ENCODE measurements around the gene NAV2.
A peak's percentile ranks its signal among the peaks of the same experiment; 100 is the strongest.

The NAV2 gene

DNA sequence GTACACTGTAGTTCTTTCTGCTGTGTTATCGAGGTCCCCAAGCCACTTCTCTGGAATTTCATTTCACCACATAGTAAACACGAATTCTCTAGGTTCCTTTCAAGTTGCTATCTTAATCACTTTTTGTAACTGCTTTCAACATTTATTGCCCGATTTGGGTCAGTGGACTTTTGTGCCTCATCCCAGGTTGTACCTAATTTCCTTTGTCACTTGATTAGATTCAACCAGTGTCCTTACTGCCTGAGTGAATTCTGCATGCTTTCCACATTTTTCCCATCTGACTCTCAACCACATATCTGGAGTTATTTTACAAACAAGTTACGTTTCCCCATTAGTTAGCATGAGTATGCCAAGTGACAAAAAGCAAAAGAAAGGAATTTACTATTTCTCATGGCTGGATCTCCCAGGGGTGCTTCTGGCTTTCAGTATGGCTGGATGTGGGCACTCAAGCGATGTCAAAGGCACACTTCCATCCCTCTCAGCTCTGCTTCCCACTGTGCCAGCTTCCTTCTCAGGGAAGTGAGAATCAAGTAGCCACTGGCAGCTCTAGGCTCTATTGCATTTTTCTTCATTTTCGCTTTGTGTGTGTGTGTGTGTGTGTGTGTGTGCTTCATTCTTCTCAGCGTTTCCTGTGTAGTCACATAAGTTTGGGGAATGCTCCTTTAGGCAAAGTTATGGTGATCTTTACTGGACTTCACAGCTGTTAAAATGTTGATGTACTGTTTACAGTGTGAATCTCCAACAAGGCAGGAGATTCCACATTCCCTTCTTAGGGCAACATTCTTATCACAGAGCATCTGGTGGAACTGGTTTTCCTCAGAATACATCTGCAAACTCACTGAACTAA, 318.7 kb downstream of the NAV2 start:
- no peak for DNase-seq

DNA sequence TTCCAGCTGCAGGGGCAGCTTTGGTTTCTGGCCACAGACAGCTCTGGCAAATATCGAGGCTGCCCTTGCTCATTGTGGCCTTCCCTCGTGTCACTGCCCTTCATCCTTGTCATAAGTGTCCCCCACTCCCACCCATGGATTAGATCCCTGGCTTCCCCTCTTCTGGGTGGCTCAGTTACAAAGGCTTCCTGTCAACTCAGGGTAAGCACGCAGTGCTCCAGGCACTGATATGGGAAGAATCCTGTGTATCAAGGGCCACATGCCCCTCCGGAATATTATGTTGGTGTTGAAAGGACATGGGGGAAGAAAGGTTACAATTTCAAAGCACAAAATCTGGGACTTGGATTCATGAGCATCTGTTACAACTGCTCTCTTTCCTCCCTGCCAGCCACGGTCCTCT, 319.5 kb downstream of the NAV2 start:
- no peak for DNase-seq

DNA sequence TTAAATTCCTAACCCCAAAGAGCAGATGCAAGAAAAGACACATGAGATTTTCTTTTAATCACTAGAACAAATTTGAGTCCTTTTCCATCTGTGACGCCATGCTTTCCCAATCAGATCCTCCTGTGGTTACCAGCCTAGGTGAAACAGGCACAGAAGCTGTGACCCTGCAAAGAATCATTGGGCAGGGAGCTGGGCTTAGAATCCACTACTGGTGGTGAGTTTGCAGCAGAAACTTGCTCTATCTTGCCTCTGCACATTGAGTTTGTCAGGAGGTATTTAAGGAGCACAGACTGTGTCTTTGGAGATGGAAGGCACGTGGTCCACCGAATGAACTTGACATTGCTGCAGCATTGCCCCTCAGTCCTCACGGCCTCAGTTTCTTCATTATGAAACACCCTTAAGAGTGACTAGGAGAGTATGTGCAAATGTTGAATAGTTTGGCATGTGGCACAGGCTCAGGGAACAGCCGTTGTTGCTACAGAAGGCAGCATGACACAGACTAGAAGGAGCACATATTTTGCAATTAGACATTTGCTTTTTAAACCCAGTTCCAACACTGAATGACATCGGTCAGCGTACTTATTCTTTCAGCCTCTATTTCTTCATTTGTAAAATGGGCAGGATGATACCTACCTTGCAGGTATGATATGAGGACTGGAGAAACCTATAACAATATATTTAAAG, 320.1 kb downstream of the NAV2 start:
- DNase-seq, result no peak

DNA sequence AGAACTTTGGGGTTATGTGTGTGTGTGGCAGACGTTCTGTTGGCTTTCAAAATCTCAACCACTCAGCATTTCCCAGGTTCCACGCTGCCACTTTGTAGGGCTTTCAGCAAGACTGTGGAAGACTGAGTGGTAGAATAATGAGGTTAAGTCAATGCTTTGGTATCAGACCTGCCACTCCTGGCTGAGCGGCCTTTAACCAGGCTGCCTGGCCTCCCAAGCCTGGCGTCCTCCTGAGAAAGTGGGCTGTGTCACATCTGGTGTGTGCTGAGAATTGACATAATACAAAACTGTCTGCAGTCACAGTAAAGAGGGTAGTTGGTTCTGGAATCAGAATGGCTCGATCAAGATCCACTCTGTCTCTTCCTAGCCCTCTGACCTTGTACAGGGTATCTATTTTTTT, 321.2 kb downstream of the NAV2 start:
- no peak for DNase-seq

DNA sequence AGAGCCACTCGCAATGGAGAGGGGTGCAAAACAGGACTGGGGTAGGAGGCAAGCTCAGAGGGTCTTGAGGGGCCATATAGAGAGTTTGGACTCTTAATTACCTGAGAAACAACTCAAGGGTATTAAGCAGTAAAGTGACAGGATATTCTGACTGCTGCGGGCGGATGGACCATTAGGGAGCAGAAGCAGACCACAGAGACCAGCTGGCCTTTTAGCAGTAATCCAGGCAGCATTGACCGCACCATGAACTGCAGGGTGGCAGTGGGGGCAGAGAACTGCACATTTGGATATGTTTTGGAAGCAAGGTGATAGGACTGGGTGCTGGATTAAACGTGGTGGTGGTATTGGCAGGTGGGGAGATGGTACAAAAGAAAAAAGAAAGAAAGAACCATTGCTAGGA, 322.3 kb downstream of the NAV2 start:
- DNase-seq, result no peak

DNA sequence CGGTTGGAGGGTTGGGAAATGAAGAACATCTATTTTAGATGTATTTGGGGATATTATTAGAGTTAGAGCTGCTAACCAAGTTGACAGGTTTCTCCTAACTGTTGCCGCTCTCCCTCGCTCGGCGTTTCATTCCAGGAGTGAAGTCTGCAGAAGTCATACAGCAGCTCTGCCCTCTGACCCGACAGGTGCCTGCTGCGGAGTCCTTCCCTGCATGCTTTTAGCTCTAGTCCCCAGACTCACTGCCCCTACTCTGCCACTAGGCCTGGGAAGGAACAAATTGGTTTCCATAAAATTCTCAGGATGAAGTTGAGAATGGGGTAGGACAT, 322.7 kb downstream of the NAV2 start:
- no peak for DNase-seq

DNA sequence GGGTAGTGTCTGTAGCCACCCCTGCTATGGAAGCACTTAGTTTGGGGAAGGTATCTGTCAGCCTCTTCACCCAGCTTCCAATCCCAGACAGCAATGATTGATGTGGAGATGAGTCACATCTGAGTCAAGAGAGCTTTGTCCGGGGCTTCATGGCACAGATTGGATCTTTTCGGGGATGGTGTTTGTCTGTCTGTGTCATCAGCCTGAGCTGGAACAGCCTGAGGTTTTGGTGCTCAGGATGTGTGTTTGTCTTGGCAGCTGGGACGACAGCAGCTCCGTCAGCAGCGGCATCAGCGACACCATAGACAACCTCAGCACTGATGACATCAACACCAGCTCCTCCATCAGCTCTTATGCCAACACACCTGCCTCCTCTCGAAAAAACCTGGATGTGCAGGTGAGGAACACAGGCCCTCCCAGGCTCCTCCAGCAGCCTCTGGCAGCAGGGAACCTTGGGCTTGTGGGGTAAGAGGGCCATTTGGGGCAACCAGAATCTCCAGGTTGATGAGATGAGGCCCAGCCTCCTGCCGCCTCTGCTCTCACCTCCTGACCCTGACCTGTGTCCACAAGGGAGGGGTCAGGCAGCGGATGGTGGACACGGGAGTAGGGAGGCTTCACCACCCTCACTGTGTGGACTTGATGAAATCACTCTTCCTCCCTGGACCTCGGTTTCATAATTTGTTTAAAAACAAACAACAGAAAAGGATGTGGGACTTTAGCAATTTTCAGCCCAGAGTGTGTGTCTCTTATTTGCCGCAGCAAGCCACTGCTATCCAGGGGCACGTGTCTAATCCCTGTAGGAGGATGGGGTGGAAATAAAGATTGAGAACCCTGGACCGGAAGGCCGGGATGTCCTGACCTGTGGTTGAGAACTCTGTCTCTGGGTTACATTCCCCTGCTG, 323.3 kb downstream of the NAV2 start:
- DNase-seq, result peak; percentile 9

DNA sequence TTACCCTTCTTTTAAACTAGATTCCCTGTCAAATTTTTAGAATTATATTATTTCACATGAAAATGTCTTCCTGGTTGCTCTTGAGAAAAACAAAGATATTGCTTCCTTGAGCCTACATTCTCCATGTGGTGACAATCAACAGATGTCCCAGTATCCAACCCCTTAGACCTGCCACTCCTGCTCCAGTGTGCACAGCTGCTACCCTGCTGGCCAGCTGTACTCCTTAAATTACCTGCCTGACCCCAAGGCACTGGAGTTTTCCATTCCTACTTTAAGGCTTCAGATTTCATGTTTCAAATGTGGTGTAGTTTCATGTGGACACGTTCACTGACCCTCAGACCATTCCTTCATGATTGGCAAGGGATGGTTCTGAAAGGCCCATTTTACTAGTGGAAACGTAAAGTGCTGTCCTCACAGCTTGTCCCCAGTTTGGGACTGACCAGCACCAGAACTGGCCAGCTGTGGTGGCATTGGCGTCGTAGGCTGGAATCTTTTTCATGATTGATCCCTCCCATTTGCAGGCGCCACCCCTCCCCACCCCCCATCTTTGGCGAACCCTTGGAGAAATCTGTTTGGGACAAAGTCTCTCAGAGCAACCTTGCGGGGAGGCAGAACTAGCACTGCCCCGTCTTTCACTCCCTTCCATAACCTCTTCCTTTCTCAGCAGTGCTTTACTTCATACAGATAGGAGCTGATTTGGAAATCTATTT, 324.1 kb downstream of the NAV2 start:
- DNase-seq, result no peak

DNA sequence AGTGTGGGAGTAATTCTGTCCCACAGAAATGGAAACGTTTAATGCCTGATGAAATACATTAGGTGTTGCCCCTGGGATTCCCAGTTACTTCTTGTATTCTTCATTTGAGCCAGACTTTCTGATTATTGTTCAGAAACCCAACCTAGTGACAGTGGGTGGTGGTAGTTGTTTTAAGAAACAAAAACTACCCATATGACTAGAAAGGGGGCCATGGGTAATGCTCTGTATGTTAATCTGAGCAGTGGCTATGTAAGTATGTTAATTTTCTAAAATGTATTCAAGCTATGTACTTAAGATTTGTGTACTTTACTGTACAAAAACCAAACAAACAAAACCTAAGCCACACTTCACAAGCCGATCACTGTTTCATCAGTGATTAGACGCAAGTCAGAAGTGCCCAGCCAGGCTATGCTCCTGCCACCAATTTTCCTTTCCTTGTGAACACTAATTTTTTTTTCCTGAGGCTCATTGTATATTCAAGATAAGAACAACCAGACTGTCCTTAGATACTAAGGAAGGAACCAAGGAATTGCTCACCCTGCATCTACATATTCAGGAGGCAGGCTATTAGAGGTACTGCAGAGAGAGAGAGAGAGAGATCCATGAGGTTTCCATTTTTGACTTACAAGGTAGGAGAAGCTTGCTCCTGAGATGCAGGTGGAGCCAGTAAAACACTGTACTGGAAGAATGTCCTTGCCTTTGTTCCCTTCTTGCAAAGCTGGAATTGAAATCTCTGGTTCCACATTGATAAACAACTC, 324.9 kb downstream of the NAV2 start:
- DNase-seq, result no peak

DNA sequence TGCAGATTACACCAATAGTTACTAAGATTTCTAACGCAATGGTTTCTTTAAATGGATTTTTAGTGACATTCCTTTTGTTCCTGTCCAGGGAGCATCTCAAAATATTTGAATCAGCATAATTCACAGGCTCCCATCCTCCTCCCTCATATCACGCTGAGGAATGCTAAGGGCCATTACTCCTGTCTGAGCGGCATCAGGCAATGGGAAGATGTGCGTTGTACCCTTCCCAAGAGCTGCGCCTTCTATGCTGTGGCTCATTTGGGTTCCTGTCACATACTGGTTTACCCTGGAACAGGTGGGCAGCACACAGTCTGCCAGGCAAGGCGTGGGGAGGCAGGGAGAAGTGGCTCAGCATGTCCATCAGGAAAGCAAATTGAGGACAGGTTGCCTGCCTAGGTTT, 325.8 kb downstream of the NAV2 start:
- DNase-seq, result no peak

DNA sequence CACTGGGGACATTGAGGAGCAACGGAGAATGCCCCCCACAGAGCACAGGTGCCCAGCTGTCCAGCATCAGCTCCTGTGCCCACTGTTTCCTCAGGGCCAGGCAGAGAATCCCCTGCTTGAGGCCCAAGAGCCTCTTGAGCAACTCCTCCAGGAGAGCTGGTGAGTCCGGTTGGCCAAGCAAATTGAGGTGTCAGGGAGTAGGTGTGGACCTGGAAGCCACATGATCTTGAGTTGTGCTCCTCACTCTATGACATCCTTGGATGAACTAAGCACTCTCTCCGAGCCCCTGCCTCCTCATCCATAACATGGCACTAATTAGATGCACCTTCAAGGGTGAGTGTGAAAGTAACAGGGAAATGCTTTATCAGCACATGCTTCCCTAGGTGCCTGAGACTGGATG, 326.3 kb downstream of the NAV2 start:
- no peak for DNase-seq

DNA sequence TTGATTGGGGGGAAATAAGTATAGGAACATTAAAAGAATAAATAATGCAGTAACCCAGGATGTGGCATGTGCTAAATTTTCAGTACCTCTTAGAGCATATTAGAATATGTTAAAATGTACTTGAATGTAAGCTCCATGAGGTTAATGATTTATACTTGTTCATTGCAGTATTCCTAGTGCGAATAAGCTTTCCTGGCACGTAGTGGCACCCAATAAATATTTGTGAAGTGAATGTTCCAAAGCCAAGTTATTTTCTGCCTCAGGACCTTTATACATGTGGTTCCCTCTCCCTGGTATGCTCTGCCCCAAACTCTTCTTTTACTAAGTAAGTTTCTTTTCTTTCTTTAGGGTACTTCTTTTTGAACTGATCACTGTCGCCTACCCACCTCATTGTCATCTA, 328.9 kb downstream of the NAV2 start:
- DNase-seq, result no peak

DNA sequence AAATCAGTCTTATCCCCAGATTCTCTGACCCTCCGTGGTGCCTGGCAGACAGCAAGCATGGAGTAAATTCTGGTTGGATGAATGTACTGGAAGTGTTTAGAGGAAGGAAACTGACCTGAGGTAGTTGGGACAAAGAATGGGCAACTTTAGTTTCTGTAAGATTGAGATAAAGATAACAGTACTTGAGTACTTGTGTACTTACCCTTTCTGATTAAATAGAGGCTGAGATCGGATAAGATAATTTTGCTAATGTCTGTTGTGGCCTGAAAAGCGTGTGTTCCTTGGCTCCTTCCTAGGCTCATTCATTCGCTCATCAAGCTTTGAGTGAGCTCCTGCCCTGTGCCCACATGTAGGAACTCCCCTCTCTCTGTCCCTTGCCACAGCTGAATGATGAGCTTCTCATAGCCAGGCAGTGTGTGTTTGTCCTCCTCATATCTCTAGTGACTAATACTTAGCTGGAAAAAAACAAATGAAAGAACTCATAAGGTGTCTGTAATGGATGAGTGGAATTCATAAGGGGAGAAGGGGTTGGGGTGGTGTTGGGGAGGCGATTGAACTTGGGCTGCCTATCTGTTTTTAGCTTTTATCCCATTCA, 329.5 kb downstream of the NAV2 start:
- no peak for DNase-seq

DNA sequence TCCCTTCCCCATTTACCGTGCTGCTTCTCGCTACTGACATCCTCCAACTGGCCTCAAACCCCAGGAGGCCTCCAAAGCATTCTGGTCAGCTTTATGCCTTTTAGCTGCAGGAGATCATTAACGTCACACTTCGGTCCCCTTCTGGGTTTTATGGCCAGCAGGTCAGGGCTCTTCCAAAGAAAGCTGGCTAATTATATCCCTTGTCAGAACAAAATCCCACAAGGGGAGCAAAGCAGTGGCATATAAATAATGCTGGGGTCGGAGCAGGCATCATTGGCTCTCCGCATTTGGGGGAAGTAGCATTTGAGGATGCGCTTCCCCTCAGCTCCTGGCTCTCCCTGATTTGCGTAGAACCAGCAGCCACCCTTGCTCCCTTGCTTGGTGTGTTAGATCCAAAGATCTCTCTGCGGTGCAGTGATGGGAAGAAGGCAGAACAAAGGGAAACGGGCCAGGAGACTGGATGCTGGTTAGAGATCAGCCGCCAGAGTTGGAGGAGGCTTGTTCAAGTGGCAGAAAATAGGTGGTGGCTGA, 330.2 kb downstream of the NAV2 start:
- no peak for DNase-seq

DNA sequence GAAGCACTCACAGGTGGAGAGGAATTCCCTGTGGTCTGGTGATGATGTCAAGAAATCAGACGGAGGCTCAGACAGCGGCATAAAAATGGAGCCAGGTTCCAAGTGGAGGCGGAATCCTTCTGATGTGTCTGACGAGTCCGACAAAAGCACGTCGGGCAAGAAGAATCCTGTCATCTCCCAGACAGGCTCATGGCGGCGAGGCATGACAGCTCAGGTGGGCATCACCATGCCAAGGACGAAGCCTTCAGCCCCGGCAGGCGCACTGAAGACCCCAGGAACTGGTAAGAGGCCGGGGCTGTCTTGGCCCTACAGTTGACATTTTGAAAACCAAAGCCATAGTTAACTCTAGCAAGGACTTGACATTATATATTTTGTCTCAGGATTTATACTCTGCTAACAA, 331.4 kb downstream of the NAV2 start:
- DNase-seq, result no peak

DNA sequence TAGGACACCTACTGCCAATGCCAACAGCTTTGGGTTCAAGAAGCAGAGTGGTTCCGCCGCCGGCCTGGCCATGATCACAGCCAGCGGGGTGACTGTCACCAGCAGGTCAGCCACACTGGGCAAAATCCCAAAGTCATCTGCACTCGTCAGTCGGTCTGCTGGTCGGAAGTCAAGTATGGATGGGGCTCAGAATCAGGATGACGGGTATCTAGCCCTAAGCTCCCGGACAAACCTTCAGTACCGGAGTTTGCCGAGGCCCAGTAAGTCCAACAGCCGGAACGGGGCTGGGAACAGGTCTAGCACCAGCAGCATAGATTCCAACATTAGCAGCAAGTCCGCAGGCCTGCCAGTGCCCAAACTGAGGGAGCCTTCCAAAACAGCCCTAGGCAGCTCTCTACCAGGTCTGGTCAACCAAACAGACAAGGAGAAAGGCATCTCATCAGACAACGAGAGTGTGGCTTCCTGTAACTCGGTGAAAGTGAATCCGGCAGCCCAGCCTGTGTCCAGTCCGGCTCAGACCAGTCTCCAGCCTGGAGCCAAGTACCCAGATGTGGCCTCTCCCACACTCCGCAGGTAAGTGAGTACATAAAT, 332.6 kb downstream of the NAV2 start:
- DNase-seq, result no peak

DNA sequence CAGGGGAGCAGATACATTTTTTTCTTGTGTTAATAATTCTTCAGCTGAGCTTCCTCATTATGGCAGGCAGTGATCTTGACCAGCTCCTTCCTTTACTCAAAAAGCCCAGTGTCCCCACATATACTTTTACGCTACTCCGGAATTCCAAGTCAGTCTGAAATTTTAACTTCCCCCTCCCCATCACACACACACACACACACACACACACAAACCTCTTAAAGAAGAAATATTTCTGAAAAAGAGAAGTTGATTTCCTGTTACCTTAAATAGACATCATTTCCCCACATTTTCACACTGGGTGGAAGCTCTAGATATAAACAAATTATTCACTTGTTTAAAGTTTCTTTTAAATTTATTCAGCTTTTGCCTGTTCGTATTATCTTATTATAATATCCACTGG, 333.8 kb downstream of the NAV2 start:
- DNase-seq, result no peak

DNA sequence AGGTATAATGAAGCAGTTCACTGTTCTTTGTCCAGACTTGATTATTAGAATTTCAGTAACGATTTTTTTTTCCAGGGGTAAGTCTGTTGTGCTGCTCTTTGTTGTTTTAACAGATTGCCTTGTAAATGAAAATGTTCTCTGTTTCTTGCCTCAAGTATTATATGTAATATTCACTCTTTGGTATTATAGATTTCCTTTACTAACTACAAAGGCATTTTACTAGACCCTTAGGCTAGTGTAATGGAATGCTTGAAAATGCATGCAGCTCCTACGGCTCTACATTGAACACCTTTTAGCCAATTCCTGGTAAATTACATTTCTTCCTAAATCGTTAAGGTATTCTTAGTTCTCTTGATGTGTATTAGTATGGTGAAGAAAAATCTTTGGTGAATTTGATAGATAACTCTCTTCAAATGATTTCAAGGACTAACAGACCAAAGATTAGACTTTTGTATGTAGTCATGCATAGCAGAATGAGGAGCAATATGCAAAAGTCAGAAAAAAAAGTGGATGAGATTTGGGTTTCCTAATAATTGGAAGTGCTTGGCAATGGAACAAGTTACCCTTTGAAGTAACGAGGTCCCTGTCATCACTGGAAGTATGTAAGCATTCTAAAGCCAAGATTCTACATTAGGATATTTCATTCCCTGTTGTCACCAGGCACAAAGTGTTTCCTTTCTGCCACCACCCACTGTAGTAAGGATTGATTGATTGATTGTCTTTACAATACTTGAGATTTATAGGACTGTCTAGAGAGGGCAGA, 334.6 kb downstream of the NAV2 start:
- no peak for DNase-seq

DNA sequence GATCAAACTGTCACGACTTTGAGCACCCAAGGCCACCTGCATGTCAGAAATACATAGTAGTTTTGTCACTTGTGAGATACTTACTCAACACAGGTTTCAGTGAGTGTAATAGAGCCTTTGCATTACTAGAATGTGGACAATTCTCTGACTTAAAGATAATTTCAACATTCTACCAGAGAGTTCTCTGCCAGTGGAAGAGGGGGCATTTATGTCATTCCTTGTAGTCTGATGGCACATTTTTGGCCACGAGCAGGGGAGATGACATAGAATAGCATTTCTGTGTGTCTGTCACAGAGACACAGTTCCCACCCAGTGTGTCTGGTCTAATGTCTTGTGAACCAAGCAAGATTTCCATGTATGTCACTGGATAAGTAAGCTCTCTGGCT, 335.1 kb downstream of the NAV2 start:
- no peak for DNase-seq

DNA sequence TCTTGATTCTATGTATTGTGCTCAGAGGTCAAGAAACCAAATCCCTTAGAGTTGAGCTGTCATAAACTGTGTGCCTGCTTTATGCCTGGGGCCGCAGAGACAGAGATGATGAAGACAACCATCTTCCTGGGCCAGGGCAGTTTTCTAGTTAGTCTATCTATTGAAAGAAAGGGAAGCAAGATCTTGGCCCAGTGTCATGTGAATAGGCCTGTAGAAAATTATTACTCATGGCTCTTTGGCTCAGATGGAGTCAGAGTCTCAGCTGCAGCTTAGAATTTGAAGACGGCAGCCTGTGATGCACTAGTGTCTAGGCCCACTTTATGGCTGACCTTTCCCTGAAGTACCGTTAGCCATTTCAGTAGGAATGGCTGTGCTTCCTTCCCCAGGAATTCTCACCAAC, 335.6 kb downstream of the NAV2 start:
- no peak for DNase-seq

DNA sequence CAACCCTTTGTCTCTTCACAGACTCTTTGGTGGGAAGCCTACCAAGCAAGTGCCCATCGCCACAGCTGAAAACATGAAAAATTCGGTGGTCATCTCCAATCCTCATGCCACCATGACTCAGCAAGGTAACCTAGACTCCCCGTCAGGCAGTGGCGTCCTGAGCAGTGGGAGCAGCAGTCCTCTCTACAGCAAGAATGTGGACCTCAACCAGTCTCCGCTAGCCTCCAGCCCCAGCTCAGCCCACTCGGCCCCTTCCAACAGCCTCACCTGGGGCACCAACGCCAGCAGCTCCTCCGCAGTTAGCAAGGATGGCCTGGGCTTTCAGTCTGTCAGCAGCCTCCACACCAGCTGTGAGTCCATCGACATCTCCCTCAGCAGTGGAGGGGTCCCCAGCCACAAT, 336.1 kb downstream of the NAV2 start:
- DNase-seq, result no peak
